GM12874 (cell line): ENCODE measurements around the gene LSM7.

ENCODE experiments used
- CTCF ChIP-seq: IDR thresholded peaks from 2 replicates; pipeline ENCODE4 v1.5.1; 2011; ENCODE audit warnings: low read depth, mild to moderate bottlenecking, control low read depth, low read length, moderate library complexity; ENCODE audit not compliant: insufficient read depth

Gene LSM7

GRCh38 chr19:2334426-2334825 is 6.0 kb upstream of the LSM7 start:
- no peak for TF ChIP-seq CTCF

- no peak for TF ChIP-seq CTCF
Measured at GRCh38 chr19:2333807-2334211, 5.4 kb upstream of the LSM7 start.

- TF ChIP-seq CTCF: no peak
Measured at GRCh38 chr19:2333027-2333806, 4.8 kb upstream of the LSM7 start.

- no peak for TF ChIP-seq CTCF
Measured at GRCh38 chr19:2332341-2333026, 4.1 kb upstream of the LSM7 start.

GRCh38 chr19:2331601-2332246 is 3.3 kb upstream of the LSM7 start:
- TF ChIP-seq CTCF: no peak

- TF ChIP-seq CTCF: no peak
Measured at GRCh38 chr19:2330632-2331284, 2.4 kb upstream of the LSM7 start.

- TF ChIP-seq CTCF: no peak
Measured at GRCh38 chr19:2330255-2330631, 1.9 kb upstream of the LSM7 start.
